Stimulated activated CD8-positive, alpha-beta memory T cell treated with anti-CD3 and anti-CD28 coated beads, Interleukin-12 subunit alpha, Interleukin-12 subunit beta, amount 100 ng/mL, for 1 hour (primary cell): ENCODE measurements around the gene CDH13.

Experiments used
- DNase-seq: peaks from one replicate; pipeline ENCODE4 v3.0.0-alpha.2; 2020; ENCODE audit warnings: low read depth

Gene CDH13

DNA sequence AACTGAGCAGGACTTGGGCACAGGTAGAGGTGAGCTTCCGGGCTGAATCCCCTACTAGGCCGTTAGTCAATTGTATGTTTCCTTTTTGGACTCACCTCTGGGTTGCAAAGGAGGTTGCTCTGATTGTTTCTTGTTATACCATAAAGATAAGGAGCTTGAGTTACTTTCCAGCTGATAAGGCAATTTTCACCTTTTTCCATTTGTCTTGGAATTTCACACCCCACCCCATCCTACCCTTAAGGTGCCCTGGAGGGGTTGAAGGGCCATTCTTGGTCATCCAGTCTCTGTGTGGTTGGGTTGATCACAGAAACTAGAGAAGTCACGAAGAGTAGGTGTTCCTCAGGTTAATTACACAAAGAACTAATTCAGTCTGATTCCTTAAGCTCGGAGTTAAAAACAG is 162.2 kb downstream of the CDH13 start:
- no peak for DNase-seq

DNA sequence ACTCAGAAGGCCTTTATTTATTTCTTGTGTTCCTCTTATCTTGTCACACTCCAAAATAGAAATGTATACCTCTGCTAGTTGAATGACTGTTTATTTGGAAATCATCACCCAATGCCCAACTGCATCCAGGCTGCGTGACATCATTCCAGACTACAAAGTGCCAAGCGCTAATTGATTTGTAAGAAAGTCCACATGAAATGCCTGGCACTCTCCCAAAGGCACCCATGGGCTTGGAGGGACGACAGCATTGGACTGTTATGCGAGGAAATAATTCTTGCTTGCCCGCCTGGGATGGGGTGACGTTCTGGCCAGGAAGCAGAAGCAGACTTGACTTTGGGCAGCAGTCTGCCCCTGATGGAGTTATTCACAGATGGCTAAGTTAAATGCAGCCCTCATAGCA is 165.9 kb downstream of the CDH13 start:
- no peak for DNase-seq

DNA sequence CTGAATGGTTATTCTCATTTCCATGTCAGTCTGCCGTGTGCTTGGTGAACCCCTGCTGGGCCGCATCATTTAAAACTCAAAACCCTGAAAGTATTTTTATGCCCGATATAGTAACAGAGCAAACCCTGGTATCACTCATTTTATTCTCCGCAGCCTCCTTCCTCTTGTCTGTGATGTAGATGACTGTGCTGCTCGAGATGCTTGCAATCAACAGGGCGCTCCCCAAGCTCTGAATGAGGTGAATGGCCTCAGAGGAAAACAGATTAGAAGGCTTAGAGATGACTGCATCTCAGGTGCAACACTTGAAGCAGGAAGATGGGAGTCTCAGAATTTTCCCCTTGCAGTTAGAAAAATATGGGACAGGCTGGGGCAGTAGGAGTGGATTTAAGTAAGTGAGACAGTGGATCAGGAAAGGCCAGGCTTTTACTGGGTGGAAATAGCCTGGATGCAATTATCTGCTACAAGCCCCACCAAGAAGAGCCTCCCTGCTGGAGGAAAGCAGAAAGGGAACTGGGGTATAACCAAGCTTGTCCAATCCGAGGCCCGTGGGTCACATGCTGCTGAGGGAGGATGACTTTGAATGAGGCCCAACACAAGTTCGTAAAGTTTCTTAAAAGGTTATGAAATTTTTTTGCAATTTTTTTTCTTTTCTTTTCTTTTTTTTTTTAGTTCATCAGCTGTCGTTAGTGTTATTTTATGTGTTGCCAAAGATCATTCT is 166.9 kb downstream of the CDH13 start:
- no peak for DNase-seq

DNA sequence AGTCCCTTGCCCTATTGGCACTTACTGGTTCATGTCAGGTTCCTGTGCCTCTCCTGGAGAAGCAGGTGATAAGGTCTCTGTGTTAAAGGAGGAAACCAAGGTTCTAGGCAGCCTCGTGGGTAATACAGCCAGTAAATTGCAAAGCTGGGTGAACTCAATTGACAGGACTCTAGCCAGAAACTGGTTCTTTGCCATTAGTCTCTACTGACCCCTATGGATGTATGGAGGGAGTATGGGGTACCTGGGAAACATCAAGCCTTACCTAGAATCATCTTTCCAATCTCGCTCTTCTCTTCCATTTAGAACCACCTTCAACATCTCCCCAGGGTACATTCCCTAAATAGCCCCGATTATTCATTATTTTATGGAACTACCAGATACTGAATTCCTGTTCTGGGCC is 169.3 kb downstream of the CDH13 start:
- DNase-seq: no peak

DNA sequence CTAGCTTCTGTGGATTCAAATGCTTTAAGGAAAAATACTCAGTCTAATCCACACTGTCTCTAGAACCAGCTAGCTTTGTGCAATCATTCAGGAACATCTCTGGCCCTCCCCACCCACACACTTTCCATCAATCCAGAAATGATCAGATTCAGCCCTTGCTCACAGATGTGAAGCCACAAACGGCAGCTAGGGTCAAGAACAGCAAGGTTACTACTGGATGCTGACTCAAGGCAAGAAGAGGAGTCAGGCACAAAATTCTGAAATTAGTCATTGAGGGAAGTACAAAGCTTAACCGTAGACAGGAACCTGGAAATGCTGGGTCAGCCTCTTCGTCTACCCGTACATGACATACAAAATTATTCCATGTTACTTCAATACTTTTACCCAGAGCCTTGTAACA is 174.6 kb downstream of the CDH13 start:
- no peak for DNase-seq

DNA sequence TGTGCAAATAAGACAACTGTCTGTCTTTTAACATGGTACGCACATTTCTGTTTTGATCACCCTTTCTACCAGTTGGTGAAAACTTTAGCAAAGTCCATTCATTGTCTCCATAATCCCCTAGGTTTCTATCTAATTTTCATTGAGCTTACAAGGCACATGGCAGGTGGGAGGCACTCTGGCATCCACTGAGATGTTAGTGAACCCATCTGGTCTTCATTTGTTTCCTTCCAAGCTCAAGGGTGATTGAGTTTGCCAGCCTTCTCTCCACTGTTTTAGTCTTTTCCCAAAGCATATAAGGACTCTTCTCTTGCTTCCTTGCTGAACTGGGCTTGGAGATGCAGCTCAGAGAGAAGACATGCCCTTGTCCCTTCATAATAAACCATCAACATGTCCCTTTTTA is 179.1 kb downstream of the CDH13 start:
- DNase-seq: no peak

DNA sequence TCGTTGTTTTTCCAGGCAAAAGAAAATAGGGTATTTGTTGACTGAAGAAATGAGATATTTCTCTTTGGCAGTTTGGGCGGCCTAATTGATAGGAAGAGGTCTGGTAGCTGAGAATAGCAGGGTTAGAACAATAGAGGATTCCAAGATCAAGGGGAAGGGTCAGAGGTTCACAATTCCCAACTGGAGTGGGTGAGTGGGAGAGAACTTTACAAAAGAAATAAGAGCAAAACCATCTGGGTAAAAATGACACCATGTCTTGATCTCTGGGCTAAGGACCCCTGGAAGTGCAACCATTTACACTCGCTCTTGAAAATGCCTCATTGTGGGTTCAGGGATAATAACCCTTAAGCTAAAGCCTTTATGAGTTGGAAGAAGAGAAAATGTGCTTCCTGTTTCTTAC is 180.5 kb downstream of the CDH13 start:
- DNase-seq: no peak

DNA sequence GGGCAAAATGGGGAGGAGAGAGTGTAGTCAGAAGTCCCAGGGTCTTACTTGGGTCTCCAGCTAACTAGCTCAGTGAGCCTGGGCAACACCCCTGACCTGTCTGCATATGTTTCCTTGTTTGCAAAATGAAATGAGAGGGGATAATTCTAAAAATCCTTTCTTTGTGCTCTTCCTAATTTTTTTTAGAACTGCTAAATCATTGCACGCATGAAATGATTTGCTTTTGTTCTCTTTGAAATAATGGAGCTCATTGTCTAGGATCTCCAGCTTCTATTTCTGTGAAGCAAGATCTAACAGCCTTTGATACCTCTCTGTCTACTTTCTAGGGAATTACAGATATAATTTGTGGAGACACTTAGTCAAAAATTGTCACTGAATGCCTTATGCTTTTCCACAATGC is 181.3 kb downstream of the CDH13 start:
- no peak for DNase-seq

DNA sequence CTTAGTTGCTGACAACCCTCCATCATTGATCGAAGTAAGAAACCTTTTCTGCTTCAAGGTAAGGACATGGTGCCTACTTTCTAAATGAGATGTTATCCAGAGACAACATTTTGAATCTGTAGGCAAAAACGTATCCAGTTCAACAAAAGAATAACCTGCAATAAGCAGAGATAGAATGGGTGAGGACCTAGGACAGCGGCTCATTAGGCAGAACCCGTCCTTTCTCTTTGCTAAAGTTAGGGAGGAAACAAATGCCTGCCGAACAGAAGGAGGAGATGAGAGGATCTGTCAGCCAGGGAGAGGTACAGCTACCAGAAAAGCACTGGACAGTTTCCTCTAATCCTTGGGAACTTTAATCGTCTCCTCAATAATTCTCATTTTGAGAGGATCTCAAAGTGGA is 183.3 kb downstream of the CDH13 start:
- no peak for DNase-seq

DNA sequence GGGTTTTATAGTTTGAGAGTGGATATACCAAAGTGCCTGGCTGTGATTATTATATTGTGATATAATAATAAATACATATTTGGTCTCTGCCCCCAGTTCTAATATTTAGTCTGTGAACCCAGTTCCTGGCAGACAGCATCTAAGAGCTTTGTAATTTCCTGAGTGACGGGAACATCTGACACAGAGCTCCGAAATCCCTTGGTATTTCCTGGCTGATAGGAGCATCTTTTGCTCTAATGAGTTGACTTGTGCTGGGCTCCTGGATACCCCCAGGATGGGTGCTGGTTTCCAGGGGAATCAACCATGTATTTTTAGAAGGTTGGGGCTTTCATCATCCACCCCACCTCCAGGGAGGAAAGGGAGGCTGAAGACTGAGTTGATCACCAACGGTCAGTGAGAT is 187.3 kb downstream of the CDH13 start:
- DNase-seq: no peak

DNA sequence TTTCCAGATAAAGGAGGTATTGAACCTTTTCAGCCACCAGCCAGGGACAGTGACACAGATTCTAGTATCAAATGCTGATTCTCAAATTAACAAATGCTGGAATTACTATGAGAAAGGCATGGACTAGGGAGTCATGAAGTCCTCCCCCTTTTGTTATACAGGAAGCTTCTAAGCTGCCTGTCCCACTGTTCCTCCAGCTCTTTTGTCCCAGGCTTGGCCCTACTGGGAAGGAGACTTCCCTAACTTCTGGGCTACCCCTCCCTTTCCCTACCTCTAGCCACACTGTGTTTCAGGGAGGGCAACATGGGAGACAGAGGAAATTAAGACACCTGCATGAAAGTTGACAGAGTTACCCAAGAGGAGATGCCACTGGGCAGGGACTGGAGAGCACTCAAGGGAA is 192.5 kb downstream of the CDH13 start:
- no peak for DNase-seq

DNA sequence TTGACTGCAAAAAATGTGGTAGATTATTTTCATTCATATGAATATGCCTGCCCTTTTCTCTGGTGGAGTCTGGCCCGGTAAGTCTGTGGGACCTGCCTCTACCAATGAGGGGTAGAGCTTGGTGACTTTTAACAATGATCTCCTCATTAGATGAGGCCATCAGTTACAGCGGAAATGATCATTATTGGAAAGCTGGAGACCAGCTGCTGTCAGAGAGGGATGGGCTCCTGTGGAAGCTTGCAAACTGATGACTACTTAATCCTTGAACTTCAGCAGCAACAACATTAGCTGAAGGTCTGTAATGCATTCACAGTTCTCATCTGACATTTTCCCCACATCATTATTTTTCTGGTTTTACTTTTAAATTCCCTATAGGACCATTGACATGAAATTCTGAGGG is 194.1 kb downstream of the CDH13 start:
- no peak for DNase-seq

DNA sequence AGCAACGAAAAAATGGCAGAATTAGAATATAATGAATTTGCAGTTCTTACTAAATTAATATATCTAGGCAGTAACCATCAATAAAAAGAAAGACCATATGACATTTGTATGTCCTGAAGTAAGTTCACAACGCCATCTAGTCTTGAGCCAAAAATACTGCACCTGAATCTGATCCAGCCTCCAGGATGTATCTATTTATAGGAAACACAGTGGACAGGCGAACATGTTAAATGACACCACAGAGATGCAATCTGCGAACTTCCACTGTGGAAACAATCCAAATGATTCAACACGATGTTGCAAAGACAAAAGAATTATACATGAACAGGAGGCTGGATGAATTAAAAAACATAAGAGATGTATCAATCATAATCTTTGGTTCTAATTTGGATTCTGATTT is 197.6 kb downstream of the CDH13 start:
- no peak for DNase-seq

DNA sequence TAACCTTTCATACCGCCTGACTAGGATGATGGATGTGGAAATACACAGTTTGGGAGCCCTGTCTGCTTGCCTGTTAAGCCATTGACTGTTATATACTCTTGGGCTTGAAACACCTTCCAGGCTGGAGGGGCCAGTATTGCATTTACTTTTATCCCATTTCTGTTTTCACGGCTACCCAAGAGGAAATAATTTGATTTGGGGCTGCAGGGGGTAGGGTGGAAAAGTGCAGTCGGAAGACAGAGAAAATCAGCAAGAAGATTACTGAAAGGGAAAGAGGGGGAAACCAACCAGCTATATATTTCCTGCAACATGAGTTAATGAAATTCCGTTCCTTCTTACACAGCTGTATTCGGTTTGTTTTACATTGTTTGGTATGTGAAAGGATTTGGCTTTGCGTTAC is 202.5 kb downstream of the CDH13 start:
- no peak for DNase-seq

DNA sequence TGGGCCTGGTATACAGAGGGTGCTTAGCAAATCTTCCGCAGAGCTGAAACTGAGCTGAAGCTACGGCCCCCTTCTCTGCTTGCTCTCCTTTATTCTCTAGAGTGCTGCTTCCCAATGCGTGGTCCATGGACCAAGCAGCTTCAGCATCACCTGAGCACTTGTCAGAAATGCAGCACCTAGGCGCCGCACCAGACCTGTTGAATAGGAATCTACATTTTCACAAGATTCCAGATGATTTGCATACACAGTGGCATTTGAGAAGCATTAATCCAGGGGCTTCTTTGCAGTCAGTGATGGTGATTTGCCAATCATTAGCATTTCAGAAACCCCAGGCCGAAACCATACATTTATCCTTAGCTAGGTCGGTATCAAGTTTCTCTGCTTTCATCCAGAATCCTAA is 204.2 kb downstream of the CDH13 start:
- no peak for DNase-seq

DNA sequence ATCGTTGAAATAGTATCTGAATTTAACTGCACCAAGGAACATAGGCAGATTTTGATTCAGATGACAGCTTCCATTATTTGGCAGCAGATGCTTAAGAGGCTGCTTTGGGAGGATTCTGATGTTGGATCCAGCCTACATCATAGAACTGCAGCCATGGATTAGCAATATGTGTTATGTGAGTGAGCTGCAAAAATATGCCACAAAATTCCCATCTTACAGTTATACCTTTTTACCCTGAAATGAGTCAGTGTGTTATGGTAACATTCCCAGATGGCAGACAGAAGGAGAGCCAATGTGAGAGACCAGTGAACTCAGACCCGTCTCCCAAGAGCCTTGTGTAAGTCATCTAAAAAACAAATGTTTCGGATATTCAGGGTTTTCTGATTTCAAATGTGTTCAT is 206.1 kb downstream of the CDH13 start:
- no peak for DNase-seq

DNA sequence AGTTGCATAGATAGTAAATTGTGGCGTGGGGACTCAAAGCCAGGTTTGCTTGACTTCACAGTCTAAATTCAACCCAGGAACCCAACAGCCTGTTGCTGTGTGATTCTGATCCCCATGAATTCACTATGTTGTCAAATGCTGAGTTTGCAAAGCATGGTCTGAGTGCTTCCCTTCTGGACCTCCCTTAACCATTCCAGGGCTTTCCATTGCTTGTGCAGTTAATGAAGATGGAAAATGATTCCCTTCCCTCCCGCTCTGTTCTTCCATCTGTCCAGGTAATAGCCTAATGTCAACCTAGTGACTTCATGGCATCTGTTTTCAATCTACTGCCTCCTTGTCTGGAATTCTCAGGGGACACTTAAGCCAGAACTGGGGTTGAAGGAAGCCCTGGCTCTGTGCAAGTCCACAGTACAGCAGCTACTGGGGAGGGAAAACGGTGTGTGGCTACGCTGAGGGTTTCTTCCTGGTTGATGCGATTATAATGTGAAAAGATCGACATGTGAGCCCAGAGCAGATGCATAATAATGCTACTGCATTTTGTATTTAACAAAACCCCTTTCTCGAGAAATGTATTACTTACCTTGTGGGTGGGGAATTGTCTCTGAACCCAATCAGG is 206.7 kb downstream of the CDH13 start:
- no peak for DNase-seq

DNA sequence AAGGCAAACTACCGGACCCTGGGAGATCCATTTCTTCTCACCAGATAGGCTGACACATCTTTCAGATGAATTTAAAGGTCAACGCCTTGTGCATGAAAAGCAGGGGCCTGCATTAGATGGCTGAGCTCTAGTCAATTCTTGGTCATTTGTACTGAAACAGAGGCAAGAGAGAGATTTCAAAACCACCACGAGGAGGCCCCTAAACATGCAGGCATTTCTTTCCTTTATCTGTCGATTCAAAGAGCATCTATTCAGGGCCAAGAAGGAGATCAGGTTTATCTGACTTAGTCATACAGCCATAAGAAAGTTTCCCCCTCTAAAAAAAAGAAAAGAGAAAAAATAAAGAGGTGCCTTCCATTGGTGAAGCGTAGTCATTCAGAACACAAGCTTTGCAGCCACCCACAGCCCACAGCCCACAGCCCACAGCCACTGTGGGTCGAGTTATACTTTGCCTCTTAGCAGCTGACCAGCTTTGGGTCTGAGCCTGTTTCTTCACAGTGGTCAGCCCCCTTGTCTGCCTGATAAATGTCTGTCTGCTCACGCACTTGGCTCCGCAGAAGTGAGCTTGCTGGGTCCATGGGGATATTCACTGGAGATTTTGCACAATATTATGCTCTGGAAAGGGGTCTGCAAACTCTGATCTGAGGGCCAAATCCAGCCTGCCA is 207.5 kb downstream of the CDH13 start:
- no peak for DNase-seq

DNA sequence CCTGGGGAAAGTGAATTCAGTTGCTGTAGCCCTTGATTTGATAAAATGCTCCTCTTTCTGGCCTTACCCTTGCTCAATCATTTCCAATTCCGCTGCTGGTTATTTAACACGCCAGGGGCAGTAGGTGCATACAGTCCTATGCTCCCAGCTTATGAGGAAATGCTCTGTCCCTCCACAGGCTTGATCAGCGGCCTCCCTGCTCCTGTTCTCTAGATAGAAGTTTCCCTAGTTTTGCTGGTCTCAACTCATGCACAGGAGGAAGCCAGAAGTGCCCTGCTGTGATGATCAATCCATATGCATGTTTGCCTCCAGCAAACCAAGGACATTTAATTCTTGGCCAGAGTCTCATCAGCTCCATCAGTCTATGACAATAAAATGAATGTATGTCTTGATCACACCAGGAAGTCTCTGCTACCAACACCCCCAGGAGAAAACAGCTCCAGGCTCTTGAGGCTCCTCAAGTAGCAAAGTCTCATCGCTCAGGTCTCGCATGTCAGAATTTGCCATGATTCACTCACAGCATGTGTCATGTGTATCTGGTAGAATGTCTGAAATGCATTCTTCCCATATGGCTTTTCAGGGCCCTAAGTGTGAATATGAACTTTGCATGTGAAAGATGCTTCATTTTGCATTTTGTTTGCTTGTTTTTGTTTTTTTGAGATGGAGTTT is 208.9 kb downstream of the CDH13 start:
- DNase-seq: no peak

DNA sequence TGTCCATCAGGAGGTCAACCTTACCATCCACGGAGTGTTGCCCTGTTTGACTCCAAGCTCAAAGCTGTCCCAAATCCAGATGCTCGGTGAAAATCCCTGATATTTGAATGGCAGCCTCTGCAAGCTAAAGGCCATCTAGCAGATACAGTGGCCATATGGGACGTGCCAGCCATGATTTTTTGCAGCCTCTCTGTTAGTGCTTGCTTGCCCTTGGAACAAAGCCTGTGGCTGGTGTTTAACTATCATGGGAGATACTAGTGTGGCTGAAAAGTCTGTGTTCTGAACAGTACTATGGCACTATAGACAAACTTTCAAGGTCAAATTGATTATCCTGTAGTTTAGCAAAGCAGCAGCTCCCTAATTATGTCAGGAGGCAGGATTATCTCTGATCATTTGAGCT is 214.3 kb downstream of the CDH13 start:
- DNase-seq: no peak

DNA sequence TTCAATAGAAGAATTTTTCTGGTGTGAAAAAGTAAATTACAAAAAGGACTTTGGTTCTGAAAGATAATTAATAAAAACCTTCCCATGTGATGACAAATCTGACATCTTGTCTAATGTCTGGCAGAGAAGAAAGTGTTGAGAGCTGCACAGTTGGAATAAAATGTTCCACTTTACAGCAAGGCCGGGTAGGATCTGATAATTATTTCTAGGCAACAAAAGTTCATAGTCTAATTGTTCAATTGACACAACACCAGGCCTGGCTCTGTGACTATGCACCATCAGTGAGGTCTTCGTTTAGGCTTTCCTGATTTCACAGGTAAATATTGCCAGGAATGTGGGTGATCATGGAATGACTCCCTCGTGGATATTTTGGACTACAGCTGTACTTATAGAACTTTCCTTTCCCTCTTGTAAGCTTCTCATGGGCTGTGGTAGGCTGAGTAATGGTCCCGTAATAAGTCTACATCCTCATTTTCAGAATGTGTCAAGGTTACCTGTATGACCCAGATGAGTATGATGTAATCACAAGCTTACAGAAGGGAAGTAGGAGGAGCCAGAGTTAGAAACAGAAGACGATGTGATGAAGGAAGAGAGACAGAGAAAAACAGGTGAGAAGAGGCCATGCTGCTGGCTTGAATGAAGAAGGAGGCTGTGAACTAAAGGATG is 217.0 kb downstream of the CDH13 start:
- DNase-seq: no peak

DNA sequence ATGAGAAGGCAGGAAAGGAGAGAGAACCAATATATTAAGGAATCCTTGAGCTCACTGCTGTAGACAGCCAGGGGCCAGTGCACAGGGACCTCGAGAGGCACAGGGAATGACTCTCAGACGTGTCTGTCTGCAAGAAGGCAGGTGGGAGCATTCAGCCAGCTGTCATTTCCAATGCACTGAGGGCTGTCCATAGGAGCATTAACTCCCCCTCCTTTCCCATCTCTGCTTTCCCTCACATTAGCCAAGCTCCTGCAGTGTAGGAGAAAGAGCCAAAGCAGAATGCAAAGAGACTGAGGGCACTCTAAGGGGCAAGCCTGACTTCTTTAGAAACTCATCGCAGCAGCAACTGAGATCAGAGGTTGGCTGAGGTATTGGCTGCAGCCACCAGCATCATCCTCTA is 218.3 kb downstream of the CDH13 start:
- no peak for DNase-seq

DNA sequence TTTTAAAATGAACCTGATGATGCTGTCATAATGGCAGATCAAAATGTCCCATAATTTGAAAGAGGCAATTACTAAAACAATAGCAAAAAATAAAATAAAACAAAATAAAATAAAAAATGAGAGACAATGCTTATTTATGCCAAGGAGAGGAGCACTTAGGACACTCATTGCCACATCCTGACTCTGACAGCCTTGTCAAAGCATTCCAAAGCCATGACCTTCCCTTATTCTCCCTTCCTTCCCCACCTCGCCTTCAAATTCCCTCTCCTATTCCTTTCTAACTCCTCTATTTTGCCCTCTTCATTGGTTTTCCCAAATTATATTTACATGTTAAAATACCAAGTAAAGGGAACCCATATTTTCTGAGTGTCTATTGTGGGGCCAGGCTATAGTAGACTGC is 220.0 kb downstream of the CDH13 start:
- DNase-seq: no peak
